Right kidney (tissue), 1 donor: ENCODE results near the gene TDRD6.
"Not testable (repeated sequence)": the region's sequence is repeated elsewhere in the genome, so short reads cannot be mapped to it uniquely, and the experiment has no call there.

Experiments
- DNase-seq: peaks from one replicate; pipeline ENCODE4 v3.0.0-alpha.2; 2016

TDRD6 gene

GRCh38 chr6:46744159-46744725 is 56.6 kb downstream of the TDRD6 start:
- not testable (repeated sequence) for DNase-seq

- DNase-seq: no peak
Measured at GRCh38 chr6:46745973-46746372, 58.3 kb downstream of the TDRD6 start.

GRCh38 chr6:46746696-46747095 is 59.0 kb downstream of the TDRD6 start, which contains the start of gene ANKRD66:
Gene ANKRD66 (plus strand): TSS chr6:46746933. CDS start chr6:46751949, 5,016 bp downstream.
- no peak for DNase-seq

- no peak for DNase-seq
Measured at GRCh38 chr6:46748940-46749503, 61.3 kb downstream of the TDRD6 start.

- no peak for DNase-seq
Measured at GRCh38 chr6:46749731-46750130, 62.0 kb downstream of the TDRD6 start.

- no peak for DNase-seq
Measured at GRCh38 chr6:46751658-46752057, 64.0 kb downstream of the TDRD6 start.
